HL-60 (cell line): Measurements from ENCODE around the gene MUC6.

Source experiments
- POLR2AphosphoS5 ChIP-seq: IDR thresholded peaks from 2 replicates; pipeline ENCODE4 v1.6.1; 2012; ENCODE audit warnings: low read depth
- SPI1 ChIP-seq: IDR thresholded peaks from 2 replicates; pipeline ENCODE4 v1.6.1; 2012; ENCODE audit warnings: low read depth, mild to moderate bottlenecking, borderline replicate concordance
- TF ChIP-seq, protein P1 (sequence below): IDR thresholded peaks from one replicate; pipeline ENCODE4 v1.5.1; 2011; ENCODE audit warnings: low read length, control low read depth, inconsistent platforms; ENCODE audit not compliant: insufficient read depth

DNA sequence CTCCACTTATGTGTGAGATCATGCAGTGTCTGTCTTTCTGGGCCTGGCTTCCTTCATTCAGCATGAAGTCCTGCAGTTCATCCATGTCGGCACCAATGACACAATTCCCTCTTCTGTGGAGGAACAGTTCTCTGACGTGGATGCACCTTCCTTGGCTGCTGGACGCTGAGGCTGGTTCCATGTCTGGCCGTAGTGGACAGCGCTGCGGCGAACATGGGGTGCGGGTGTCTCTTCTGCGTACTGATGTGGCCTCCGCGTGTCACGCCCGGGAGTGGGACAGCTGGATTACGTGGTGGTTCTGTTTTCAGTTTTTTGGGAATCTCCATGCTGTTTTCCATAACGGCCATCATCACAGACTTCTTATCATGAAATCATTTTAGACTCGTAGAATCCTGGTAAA is 21.3 kb upstream of the MUC6 start:
- TF ChIP-seq SPI1 (no peak), POLR2AphosphoS5 (no peak)
- TF ChIP-seq, protein P1, sequence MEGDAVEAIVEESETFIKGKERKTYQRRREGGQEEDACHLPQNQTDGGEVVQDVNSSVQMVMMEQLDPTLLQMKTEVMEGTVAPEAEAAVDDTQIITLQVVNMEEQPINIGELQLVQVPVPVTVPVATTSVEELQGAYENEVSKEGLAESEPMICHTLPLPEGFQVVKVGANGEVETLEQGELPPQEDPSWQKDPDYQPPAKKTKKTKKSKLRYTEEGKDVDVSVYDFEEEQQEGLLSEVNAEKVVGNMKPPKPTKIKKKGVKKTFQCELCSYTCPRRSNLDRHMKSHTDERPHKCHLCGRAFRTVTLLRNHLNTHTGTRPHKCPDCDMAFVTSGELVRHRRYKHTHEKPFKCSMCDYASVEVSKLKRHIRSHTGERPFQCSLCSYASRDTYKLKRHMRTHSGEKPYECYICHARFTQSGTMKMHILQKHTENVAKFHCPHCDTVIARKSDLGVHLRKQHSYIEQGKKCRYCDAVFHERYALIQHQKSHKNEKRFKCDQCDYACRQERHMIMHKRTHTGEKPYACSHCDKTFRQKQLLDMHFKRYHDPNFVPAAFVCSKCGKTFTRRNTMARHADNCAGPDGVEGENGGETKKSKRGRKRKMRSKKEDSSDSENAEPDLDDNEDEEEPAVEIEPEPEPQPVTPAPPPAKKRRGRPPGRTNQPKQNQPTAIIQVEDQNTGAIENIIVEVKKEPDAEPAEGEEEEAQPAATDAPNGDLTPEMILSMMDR = no peak
